Measurements from ENCODE around the gene CACNB2. TPM values are rescaled to one million over a fixed set of nuclear protein-coding genes. Genes with fewer than 3 reads are reported as not detected.

CACNB2 gene
- total RNA-seq, 4 donors from 2014 or later: 60.3 to 158 (median 89.1) TPM

GRCh38 chr10:18561861-18562551 lies 421.8 kb downstream of the CACNB2 start:
- WGBS, 2 donors (ENCODE audit: low coverage in 1 of 2): 90 to 92% methylated on average over 8 of the region's 8 CpGs

GRCh38 chr10:18563003-18563726 lies 422.9 kb downstream of the CACNB2 start:
- Histone ChIP-seq H3K4me3 (no peak overlapping the region), H3K9me3 (no peaks in the 10 kb centered on the region), H3K4me1 (no peaks in the 10 kb centered on the region), H3K27me3 (no peaks in the 10 kb centered on the region), H3K27ac (no peak overlapping the region), H3K36me3 (peaks cover 0 to 43% of the 10 kb centered on the region in 2 donors)
- TF ChIP-seq POLR2AphosphoS5 (IDR thresholded peaks at IDR 0.05) (no peak), CTCF (IDR thresholded peaks at IDR 0.05) (no peak), EP300 (IDR thresholded peaks at IDR 0.05) (no peak), POLR2A (IDR thresholded peaks at IDR 0.05) (no peak)
- ATAC-seq: no peak
- 93 to 95% methylated on average over 3 to 6 of the region's 6 CpGs for WGBS, 2 donors (ENCODE audit: low coverage in 1 of 2)

More at GRCh38 chr10:18561861-18562551, 421.8 kb downstream of the CACNB2 start:
- no peaks in the 10 kb centered on the region for H3K4me1 ChIP-seq
- H3K27me3 ChIP-seq: no peaks in the 10 kb centered on the region
- ATAC-seq: no peak
- H3K27ac ChIP-seq: no peak overlapping the region
- TF ChIP-seq POLR2A (IDR thresholded peaks at IDR 0.05) (no peak), EP300 (IDR thresholded peaks at IDR 0.05) (no peak), POLR2AphosphoS5 (IDR thresholded peaks at IDR 0.05) (no peak), CTCF (IDR thresholded peaks at IDR 0.05) (no peak)
- no peaks in the 10 kb centered on the region for H3K9me3 ChIP-seq
- H3K4me3 ChIP-seq: no peak overlapping the region
- peaks cover 0 to 49% of the 10 kb centered on the region in 2 donors for H3K36me3 ChIP-seq

- no peak overlapping the region for H3K4me3 ChIP-seq
- no peak for TF ChIP-seq CTCF (IDR thresholded peaks at IDR 0.05)
- TF ChIP-seq POLR2AphosphoS5 (IDR thresholded peaks at IDR 0.05): no peak
- no peak for TF ChIP-seq EP300 (IDR thresholded peaks at IDR 0.05)
- TF ChIP-seq POLR2A (IDR thresholded peaks at IDR 0.05): no peak
- no peaks in the 10 kb centered on the region for H3K27me3 ChIP-seq
- H3K27ac ChIP-seq: no peak overlapping the region
- 94 to 100% methylated on average over 5 of the region's 5 CpGs for WGBS, 2 donors (ENCODE audit: low coverage in 1 of 2)
- H3K36me3 ChIP-seq: peaks cover 0 to 27% of the 10 kb centered on the region in 2 donors
- ATAC-seq: no peak
- H3K9me3 ChIP-seq: no peaks in the 10 kb centered on the region
- no peaks in the 10 kb centered on the region for H3K4me1 ChIP-seq
Measured at GRCh38 chr10:18565006-18565405, 424.8 kb downstream of the CACNB2 start.

- peaks cover 0 to 18% of the 10 kb centered on the region in 2 donors for H3K36me3 ChIP-seq
- no peak overlapping the region for H3K4me3 ChIP-seq
- no peaks in the 10 kb centered on the region for H3K4me1 ChIP-seq
- H3K9me3 ChIP-seq: no peaks in the 10 kb centered on the region
- 94 to 95% methylated on average over 4 of the region's 4 CpGs for WGBS, 2 donors (ENCODE audit: low coverage in 1 of 2)
- TF ChIP-seq EP300 (IDR thresholded peaks at IDR 0.05) (no peak), CTCF (IDR thresholded peaks at IDR 0.05) (no peak), POLR2A (IDR thresholded peaks at IDR 0.05) (no peak), POLR2AphosphoS5 (IDR thresholded peaks at IDR 0.05) (no peak)
- no peak for ATAC-seq
- H3K27ac ChIP-seq: no peak overlapping the region
- no peaks in the 10 kb centered on the region for H3K27me3 ChIP-seq
Measured at GRCh38 chr10:18566177-18566576, 426.0 kb downstream of the CACNB2 start.

Data from gastroesophageal sphincter (tissue), 4 donors.